PFSK-1 (cell line): ENCODE results near the gene ZNF79.

Experiments
- POLR2AphosphoS5 ChIP-seq: IDR thresholded peaks from 2 replicates; pipeline ENCODE4 v1.6.1; 2012; ENCODE audit warnings: low read depth, mild to moderate bottlenecking, control low read depth, low read length, moderate library complexity
- REST ChIP-seq, 2 experiments: IDR thresholded peaks; 2 replicates each; pipeline versions ENCODE4 v1.6.1 to v1.8.0; 2011 to 2012; ENCODE audit warnings: low read depth in 2 of 2, low read length in 2 of 2, control low read depth in 1 of 2, inconsistent platforms in 1 of 2, mild to moderate bottlenecking in 1 of 2, moderate library complexity in 1 of 2; ENCODE audit not compliant: insufficient read depth in 1 of 2
- SIN3A ChIP-seq: IDR thresholded peaks from 2 replicates; pipeline ENCODE4 v1.6.1; 2012; ENCODE audit warnings: mild to moderate bottlenecking, low read length, moderate library complexity, borderline replicate concordance; ENCODE audit not compliant: insufficient read depth
- TAF1 ChIP-seq: IDR thresholded peaks from 2 replicates; pipeline ENCODE4 v1.6.1; 2012; ENCODE audit warnings: low read length, control low read depth, borderline replicate concordance; ENCODE audit not compliant: insufficient read depth

- TF ChIP-seq POLR2AphosphoS5 (no peak), REST (IDR thresholded peaks at IDR 0.05; ENCODE audit: insufficient read depth in 1 of 2, low read depth in 2 of 2, low read length in 2 of 2) (no peak), SIN3A (no peak), TAF1 (no peak)
Measured at GRCh38 chr9:127444283-127444920, 20.2 kb downstream of the ZNF79 start.
